Panc1 (cell line): Measurements from ENCODE around the gene CBX3. TPM values are rescaled to one million over a fixed set of nuclear protein-coding genes. Genes with fewer than 3 reads are reported as not detected.

Source experiments
- ATAC-seq: fragments of 200-7000 bp; cut with Tn5 transposase; 2 replicates; pipeline ENCODE4 v1.9.1; 2020; ENCODE audit warnings: mild to moderate bottlenecking, moderate library complexity
- BruUV-seq: library from RNA; stranded (reverse); fragments of 400-500 nt; replicated peaks from 2 replicates; lab custom pipeline; 2021; lab: Mats Ljungman, UMichigan
- CTCF ChIA-PET: fragments of 300-600 bp; sonication (Branson Sonifier 250); formaldehyde crosslinking; loops from one replicate; lab custom pipeline; 2022; ENCODE audit warnings: antibody characterized with exemption; lab: Charles Lee
- POLR2A ChIA-PET: fragments of 300-600 bp; sonication (Branson Sonifier 250); formaldehyde crosslinking; loops from one replicate; lab custom pipeline; 2022; ENCODE audit warnings: antibody characterized with exemption; lab: Charles Lee
- DNase-seq: peaks from one replicate; pipeline ENCODE4 v3.0.0-alpha.2; 2010; ENCODE audit warnings: low read depth, low spot score
- H3K27ac ChIP-seq: 2 replicates; pipeline ENCODE4 v1.5.1; 2011; ENCODE audit warnings: mild to moderate bottlenecking, low read length, inconsistent platforms
- H3K27me3 ChIP-seq: fragments of 200-500 bp; sonication (Bioruptor generic); 2 replicates; pipeline ENCODE4 v1.6.0; 2014; ENCODE audit warnings: low read length, inconsistent platforms; ENCODE audit not compliant: control insufficient read depth, insufficient read depth
- H3K36me3 ChIP-seq: fragments of 200-500 bp; sonication (Bioruptor generic); 2 replicates; pipeline ENCODE4 v1.5.1; 2014; ENCODE audit warnings: inconsistent platforms, mild to moderate bottlenecking, low read length, moderate library complexity; ENCODE audit not compliant: control insufficient read depth, insufficient read depth
- H3K4me1 ChIP-seq: 2 replicates; pipeline ENCODE4 v1.5.1; 2011; ENCODE audit warnings: inconsistent platforms, mild to moderate bottlenecking, low read length, moderate library complexity; ENCODE audit not compliant: control insufficient read depth, insufficient read depth
- H3K4me3 ChIP-seq, 2 experiments: 2 replicates each; pipeline ENCODE4 v1.5.1; 2011 to 2012; ENCODE audit warnings: low read depth in 2 of 2, low read length in 2 of 2, mild to moderate bottlenecking in 2 of 2, inconsistent platforms in 1 of 2, moderate library complexity in 1 of 2
- H3K9me3 ChIP-seq: fragments of 200-500 bp; sonication (Bioruptor generic); 2 replicates; pipeline ENCODE4 v1.5.1; 2014; ENCODE audit warnings: low read depth, mild to moderate bottlenecking, inconsistent platforms, low read length, moderate library complexity; ENCODE audit not compliant: control insufficient read depth, insufficient read depth
- CTCF ChIP-seq: fragments of 450-650 bp; IDR thresholded peaks from 2 replicates; pipeline ENCODE4 v1.5.1; 2017; ENCODE audit warnings: mild to moderate bottlenecking
- POLR2AphosphoS5 ChIP-seq: IDR thresholded peaks from 2 replicates; pipeline ENCODE4 v1.6.1; 2012; ENCODE audit warnings: mild to moderate bottlenecking, low read depth, low read length, moderate library complexity
- REST ChIP-seq, 2 experiments: IDR thresholded peaks; 2 replicates each; pipeline ENCODE4 v1.6.1; 2011 to 2012; ENCODE audit warnings: low read depth in 2 of 2, control low read depth in 1 of 2, low read length in 1 of 2, mild to moderate bottlenecking in 1 of 2, moderate library complexity in 1 of 2; ENCODE audit not compliant: insufficient read depth in 1 of 2
- SIN3A ChIP-seq: IDR thresholded peaks from 2 replicates; pipeline ENCODE4 v1.6.1; 2012; ENCODE audit warnings: low read depth, mild to moderate bottlenecking, low read length, moderate library complexity, borderline replicate concordance; ENCODE audit not compliant: insufficient read depth
- TCF7L2 ChIP-seq: IDR thresholded peaks from 2 replicates; pipeline ENCODE4 v1.6.1; 2011; ENCODE audit warnings: mild to moderate bottlenecking, low read depth, low read length, inconsistent platforms
- in situ Hi-C: cut with HindIII; loops from 2 replicates; pipeline ENCODE4 v1.10.0; 2016; ENCODE audit warnings: low sequenced_read_pairs, low pct_unique_long_range_greater_than_20kb
- intact Hi-C: fragments of 100-400 bp; cut with micrococcal nuclease; formaldehyde crosslinking; loops from one replicate; pipeline ENCODE4 v1.10.0; 2022; ENCODE audit not compliant: unreplicated experiment
- total RNA-seq: library from RNA; stranded (reverse); gene quantifications from one replicate; pipeline ENCODE4 v1.2.1, GENCODE V29; 2021; ENCODE audit not compliant: unreplicated experiment

CBX3 gene
- total RNA-seq, 1 experiment from 2014 or later = 308 TPM

GRCh38 chr7:26165950-26166683, 35.4 kb upstream of the CBX3 start:
- CTCF ChIA-PET = interaction anchor here (0.6 kb wide), 1 partner anchor 64 kb away, joined by 3 read pairs; no protein-coding TSS in a partner anchor
- BruUV-seq = no TSS peak
- Histone ChIP-seq H3K4me3 (no peak overlapping the region), H3K27ac (peak overlapping the region; percentile 51; the same call in 1 of the 2 replicates), H3K4me1 (peaks cover 21% of the 10 kb centered on the region), H3K27me3 (no peaks in the 10 kb centered on the region), H3K36me3 (no peaks in the 10 kb centered on the region), H3K9me3 (no peaks in the 10 kb centered on the region)
- DNase-seq = no peak
- TF ChIP-seq REST (IDR thresholded peaks at IDR 0.05; ENCODE audit: insufficient read depth in 1 of 2, low read depth in 2 of 2, low read length in 1 of 2) (no peak), TCF7L2 (no peak), CTCF (no peak), SIN3A (no peak), POLR2AphosphoS5 (no peak)
- intact Hi-C loops (no loop called here), in situ Hi-C loops (no loop called here)
- peak; percentile 22; the same call in 1 of the 2 replicates for ATAC-seq
- POLR2A ChIA-PET = interaction anchor here (0.6 kb wide), 1 partner anchor 17 kb away, joined by 4 read pairs; no protein-coding TSS in a partner anchor

GRCh38 chr7:26166684-26167266, 34.8 kb upstream of the CBX3 start:
- no peak for DNase-seq
- CTCF ChIA-PET = interaction anchor here (0.6 kb wide), 1 partner anchor 63 kb away, joined by 3 read pairs; no protein-coding TSS in a partner anchor
- Histone ChIP-seq H3K27me3 (no peaks in the 10 kb centered on the region), H3K9me3 (no peaks in the 10 kb centered on the region), H3K36me3 (no peaks in the 10 kb centered on the region), H3K27ac (peak overlapping the region; percentile 51), H3K4me1 (peaks cover 17% of the 10 kb centered on the region), H3K4me3 (no peak overlapping the region)
- POLR2A ChIA-PET = interaction anchor here (0.7 kb wide), 1 partner anchor 152 kb away, joined by 3 read pairs; no protein-coding TSS in a partner anchor
- intact Hi-C loops = no loop called here
- peak; percentile 69 for ATAC-seq
- BruUV-seq = no TSS peak
- in situ Hi-C loops = no loop called here
- TF ChIP-seq SIN3A = no peak
- TF ChIP-seq POLR2AphosphoS5 = no peak
- no peak for TF ChIP-seq TCF7L2
- no peak for TF ChIP-seq REST (IDR thresholded peaks at IDR 0.05; ENCODE audit: insufficient read depth in 1 of 2, low read depth in 2 of 2, low read length in 1 of 2)
- no peak for TF ChIP-seq CTCF
